GM03348 (cell line): ENCODE measurements around the gene NGB.

Experiments used
- DNase-seq: peaks from one replicate; pipeline ENCODE4 v3.0.0; 2012; ENCODE audit warnings: low spot score

The NGB gene

DNA sequence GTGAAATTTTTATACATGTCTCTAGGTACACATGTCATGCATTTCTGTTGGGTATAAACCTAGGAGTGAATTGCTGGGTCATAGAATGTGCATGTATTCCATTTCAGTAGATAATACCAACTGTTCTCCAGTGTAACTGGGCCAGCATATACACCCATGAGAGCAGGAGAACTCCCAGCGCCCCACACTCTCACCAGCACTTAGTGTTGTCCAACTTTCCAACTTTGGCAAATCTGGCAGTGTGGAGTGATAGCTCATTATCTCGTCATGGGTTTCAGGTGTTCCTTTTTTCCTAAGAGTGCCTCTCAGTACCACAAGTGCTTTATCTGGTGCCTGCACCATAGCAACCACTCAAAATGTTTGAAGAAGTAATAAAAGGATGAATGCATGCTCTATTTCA is 40.1 kb downstream of the NGB start:
- DNase-seq: no peak

DNA sequence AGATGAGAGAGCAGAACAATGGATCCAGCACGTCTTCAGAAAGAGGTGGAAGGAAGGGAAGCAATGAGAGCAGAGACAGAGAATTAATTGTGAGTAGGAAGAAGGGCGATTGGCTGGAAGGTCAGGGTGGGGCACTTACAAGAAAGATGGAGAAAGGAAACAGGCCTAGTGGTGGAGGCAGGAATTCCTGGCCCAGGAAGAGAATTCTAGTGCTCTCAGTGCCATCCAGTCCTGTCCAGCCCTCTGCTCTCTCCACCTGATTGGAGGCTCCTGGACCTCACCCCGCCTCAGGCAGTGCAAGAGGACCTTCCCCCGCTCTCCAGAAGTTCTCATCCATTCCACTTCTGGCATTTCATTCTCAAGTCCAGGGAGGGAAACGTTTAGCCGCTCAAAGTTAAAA is 43.0 kb downstream of the NGB start:
- no peak for DNase-seq

DNA sequence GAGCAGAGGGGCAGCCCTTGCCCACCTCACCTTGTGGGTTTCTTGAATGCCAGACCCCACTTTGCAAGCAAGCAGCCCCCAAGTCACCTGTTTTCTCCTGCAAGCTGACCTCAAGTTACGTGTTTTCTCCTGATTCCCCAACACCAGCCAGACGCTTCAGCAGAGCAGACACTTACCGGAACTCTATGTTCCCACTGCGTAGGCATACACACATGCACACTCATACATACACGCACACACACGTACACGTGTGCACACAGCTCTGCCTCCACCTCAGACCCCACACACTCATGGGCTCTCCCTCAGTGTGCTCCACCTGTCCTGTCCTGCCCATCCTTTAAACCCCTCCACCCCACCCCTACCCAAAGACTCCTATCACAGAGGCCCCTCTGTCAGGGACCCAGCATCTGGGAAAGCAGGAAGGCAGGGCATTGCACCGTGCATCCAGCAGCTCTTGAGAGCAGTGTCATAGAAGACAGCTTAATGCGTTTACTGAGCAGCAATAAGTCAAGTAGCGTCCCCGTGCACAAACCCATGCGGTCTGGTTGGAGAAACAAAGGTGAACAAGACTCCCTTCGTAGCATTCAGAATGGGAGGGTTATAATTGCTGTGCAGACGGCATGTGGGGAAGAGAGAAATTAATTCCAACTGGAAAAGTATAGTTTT is 45.0 kb downstream of the NGB start:
- DNase-seq: no peak

DNA sequence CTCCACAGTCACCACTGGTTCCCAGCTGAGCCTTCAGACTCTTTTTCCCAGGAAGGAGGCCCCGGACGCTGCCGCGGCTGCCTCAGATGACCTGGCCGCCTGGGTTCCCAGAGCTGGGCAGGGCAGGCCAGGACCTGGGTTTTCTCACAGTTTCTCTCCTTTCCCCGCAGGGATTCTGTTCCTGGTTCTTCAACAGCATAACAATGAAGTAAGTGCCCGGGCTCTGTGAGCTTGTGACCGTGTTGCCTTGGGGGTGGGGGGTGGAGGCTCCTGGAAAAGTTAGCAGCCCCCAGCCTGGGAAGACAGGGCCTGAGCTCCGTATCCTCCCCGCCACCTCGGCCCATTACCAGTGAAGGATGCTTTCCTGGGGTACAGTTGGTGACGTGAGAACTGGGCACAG is 45.8 kb downstream of the NGB start:
- no peak for DNase-seq

DNA sequence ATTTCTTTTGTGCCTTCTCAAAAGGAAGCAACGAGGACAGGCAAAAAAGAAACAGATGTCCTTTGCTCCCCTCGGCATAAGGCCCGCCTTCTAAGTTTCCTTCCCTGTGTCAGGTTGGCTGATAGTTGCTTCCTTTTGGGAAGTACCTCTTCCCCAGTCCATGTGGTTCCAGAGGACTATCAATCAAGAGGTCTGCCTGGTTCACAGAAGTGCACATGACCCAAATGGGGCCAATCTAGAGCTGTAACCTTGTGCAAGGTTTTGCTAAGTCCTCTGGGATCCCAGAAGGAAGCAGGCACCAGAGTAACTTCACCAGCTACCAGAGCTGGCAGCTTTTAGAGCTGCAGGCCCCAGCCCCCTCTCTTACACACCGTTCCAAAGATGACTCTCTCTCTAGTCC is 46.8 kb downstream of the NGB start:
- no peak for DNase-seq

DNA sequence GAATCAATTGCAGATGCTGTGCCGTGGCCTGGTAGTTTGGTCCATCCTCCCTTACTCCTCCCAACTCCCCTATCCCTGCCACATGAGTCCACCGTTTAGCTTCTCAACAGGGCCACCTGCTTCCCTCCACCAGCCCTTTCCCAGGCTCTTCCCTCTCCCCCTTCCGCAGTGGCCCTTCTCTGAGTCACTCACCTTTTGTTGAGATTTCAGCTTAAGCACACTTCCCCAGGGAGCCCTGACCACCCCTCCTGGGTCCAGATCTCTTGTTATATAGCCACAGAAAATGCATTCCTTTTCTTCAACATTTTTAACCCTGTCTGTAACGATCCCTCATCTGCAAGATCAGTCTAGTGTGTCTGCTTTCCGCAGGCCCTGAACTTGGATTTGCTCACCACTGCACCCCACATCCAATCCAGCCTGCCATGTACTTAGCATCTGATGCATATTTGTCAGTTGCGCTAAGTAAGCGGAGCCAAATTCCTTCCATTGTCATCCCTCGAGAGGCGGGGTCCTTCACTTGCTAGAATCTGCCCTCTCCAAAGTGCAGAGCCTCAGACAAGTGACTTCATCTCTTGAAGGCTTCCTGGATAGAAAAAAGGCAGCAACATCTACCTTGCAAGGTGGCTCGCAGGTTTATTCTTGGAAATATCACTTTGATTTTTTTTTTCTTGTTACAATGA is 48.3 kb downstream of the NGB start:
- DNase-seq: no peak

DNA sequence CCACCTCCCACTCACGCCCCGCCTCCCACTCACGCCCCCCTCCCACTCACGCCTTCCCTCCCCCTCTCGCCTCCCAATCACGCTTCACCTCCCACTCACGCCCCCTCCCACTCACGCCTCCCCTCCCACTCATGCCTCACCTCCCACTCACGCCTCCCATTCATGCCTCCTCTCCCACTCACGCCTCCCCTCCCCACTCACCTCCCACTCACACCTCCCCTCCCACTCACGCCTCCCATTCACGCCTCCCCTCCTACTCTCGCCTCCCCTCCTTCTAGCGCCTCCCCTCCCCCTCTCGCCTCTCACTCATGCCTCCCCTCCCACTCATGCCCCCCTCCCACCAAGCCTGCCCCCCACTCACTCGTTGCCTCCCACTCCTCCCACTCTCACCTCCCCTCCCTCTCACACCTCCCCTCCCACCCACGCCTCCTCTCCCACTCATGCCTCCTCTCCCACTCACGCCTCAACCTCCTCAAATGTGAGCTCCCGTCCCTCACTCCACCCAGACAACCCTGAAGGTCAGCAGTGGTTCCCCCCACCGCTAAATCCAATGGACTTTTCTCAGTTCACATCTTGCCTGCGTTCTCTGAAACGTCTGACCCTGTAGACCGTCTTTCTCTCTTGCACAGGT is 49.6 kb downstream of the NGB start:
- no peak for DNase-seq

DNA sequence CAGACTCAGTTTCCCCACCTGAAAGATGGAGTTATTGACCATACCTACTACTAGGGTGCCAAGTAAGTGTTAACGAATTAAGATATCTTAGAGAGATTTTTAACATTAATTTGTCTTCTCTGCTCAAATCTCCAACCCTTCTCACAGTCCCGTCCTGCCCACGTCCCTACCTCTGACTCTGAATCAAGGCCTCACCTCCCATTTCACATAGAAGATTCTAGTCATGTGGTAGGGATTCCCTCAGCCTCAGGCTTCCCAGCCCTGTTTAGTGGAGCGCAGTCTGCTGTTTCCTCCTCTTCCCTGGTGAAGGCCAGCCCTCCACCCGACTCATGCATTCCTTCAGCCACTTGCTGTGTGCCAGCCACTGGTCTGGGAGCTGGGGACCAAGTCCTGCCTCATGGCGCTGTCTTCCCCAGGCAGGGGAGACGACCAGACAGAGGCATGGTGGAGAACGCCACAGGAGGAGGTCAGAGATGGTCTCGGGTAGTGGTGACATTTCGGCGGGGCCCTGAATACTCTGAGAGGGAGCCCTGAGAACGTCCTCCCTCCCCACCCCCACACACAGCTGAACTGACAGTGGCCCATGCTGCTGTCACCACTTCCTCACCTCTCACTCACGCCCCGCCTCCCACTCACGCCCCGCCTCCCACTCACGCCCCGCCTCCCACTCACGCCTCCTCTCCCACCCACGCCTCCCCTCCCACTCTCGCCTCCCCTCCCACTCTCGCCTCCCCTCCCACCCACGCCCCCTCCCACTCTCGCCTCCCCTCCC is 50.6 kb downstream of the NGB start:
- no peak for DNase-seq

DNA sequence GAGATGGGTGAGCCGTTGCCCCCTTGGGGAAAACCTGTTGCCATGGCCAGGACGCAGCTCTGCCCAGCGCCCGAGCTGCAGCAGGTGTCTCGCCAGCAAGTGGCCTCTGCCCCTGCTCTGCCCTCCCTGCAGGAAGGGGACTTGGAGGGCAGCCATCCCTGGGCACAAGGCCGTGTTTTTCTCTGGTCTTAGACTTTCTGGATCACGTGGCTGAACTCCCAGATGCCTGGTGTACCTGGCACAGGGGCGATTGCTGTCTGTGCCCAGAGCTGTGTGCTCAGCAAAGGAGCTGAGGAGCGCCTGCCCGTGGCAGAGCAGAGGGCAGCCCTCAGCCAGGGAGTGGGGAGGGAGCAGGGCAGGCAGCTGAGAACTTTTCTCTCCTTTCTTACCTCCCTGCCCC is 51.4 kb downstream of the NGB start:
- no peak for DNase-seq

DNA sequence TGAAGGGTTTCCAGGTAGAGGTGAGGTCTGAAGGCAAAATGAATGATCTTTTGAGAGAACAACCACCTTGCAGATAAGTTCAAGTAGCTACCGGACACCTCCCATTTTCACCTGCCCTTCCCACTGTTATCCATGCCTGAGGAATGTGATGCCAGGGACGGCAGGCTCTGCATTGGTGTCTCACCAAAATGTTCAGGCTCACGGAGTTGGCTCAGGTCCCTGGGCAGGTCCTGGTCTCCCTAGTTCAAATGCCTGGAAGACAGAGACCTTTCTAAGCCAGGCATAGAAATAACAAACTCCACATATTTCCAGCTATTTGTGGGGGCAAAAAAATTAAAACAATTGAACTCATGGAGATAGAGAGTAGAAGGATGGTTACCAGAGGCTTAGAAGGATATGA is 53.5 kb downstream of the NGB start:
- DNase-seq: no peak
